GM13977 (cell line): Measurements from ENCODE around the gene KRTCAP2.
A peak's percentile ranks its signal among the peaks of the same experiment; 100 is the strongest.

Source experiments
- DNase-seq: peaks from one replicate; pipeline ENCODE4 v3.0.0; 2012; ENCODE audit warnings: low spot score
- in situ Hi-C: fragments of 300-500 bp; cut with MboI; formaldehyde crosslinking; loops from one replicate; pipeline ENCODE4 v1.12.0; 2022; ENCODE audit warnings: low sequenced_read_pairs, low pct_unique_long_range_greater_than_20kb, mixed read lengths, inconsistent platforms; ENCODE audit not compliant: unreplicated experiment
- TF ChIP-seq, protein P1 (sequence below): IDR thresholded peaks from 2 replicates; pipeline ENCODE4 v1.5.1; 2012; ENCODE audit warnings: mild to moderate bottlenecking, control low read depth; ENCODE audit not compliant: insufficient read depth; ENCODE audit errors: extremely low read depth, missing control alignments

KRTCAP2 gene

DNA sequence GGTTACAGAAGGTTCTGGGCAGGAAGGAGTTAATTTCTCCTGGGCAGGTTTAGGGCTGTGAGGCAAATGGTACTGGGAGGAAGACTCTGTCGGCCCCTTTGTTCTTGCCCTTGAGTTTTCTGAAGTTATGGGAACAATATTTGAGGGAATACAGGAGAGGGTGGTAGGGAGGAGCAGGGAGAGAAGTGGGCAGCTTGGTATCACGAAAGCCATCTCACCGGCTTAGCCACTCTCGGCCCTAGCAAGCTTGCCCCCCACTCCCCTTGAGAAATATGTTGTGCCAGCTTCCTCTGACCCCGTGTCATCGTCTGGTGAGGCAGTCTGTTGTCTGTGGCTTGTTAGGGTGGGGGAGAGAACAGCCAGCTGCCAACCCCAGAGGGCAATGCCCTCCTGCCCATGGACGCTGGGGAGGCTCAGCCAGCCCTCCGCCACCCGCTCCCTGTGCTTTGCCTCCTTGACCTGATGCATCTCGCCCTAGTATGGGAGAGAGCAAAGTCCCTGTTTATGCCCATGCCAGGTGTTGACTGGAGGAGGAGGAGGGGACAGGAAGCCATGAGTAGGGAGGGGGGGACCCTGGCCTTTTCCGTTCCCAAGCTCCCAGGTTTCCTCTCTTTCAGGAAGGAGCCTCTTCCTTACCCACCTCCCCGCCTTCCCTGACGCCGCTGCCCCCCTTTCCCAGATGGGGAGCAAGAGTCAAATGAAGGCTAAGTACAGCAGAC, 44.2 kb downstream of the KRTCAP2 start:
- in situ Hi-C loops, result no loop called here
- DNase-seq, result no peak
- TF ChIP-seq, protein P1, sequence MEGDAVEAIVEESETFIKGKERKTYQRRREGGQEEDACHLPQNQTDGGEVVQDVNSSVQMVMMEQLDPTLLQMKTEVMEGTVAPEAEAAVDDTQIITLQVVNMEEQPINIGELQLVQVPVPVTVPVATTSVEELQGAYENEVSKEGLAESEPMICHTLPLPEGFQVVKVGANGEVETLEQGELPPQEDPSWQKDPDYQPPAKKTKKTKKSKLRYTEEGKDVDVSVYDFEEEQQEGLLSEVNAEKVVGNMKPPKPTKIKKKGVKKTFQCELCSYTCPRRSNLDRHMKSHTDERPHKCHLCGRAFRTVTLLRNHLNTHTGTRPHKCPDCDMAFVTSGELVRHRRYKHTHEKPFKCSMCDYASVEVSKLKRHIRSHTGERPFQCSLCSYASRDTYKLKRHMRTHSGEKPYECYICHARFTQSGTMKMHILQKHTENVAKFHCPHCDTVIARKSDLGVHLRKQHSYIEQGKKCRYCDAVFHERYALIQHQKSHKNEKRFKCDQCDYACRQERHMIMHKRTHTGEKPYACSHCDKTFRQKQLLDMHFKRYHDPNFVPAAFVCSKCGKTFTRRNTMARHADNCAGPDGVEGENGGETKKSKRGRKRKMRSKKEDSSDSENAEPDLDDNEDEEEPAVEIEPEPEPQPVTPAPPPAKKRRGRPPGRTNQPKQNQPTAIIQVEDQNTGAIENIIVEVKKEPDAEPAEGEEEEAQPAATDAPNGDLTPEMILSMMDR, result no peak

- no peak for DNase-seq
- in situ Hi-C loops, result no loop called here
- TF ChIP-seq, protein P1, result no peak
Observed at GRCh38 chr1:155127967-155128754, 44.9 kb downstream of the KRTCAP2 start.

GRCh38 chr1:155127105-155127966, 45.8 kb downstream of the KRTCAP2 start, which contains the start of gene EFNA1:
EFNA1 (plus strand) TSS chr1:155127876; CDS start chr1:155127978, 102 bp downstream.
- in situ Hi-C loops, result no loop called here
- DNase-seq, result peak; percentile 67
- TF ChIP-seq, protein P1, result no peak

DNA sequence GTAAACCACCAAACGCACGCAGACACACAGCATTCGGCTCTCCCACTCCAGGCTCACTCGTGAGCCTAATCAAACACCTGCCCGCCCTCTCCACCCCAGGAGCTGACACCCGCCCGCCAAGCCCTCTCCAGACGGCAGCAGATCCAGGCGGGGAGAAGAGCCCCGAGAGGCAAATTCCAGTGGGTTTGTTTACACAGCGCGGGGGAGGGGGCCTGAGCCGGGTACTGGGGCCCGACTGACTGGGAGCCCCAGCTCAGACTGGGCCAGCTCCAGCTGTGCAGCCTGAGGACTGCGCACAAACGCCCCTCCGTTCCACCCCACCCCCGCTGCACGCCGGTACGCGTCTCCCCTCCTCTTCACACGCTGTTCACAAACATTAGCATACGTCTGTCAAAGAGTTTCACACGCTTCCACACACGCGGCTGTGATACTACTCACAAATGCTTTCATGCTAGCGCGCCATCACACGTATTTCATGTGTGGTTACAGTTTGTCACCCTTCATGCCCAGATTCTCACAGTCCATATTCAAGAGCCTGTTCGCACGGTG, 46.5 kb downstream of the KRTCAP2 start:
- in situ Hi-C loops, result no loop called here
- TF ChIP-seq, protein P1, result no peak
- DNase-seq, result peak; percentile 61

DNA sequence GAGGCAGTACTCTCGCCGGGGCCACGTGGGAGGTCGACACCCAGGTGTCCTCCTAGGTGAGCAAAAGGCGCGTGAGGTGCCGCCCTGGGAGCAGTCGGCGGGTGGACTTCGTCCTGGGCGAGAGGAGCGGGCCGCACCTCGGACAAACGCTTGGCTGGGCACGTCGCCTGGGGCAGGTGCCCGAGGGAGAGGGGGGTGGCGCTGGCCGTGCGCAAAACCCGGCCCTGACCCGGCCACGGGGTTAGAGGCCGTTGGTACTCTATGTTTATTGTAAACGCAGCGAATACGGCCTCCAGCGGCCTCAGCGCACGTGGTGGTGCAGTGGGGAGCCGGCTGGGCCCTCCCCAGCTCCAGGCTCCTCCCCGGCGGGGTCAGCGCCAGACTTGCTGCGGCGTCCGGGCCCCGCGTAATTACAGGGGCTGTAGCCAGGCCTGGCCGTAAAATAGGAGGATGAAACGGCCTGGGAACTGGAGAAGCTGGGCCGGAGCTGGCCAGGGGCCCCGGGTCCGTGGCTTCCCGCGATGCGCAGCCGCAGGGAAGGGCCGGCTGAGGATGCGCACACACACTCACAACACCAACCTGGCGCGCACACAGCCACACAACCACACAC, 47.1 kb downstream of the KRTCAP2 start:
- DNase-seq, result no peak
- in situ Hi-C loops, result no loop called here
- TF ChIP-seq, protein P1, result no peak
